Neural cell (in vitro differentiated cells): Measurements from ENCODE around the gene AQP9. TPM values are rescaled to one million over a fixed set of nuclear protein-coding genes. Genes with fewer than 3 reads are reported as not detected.

Experiments
- H2AFZ ChIP-seq: fragments of 200-600, 300-800 bp; sonication (generic), shearing (Covaris generic); 2 replicates; pipeline ENCODE4 v1.6.0; 2014; ENCODE audit warnings: low read depth, mild to moderate bottlenecking, antibody characterized with exemption, low read length, moderate library complexity
- H3F3A ChIP-seq: fragments of 200-600 bp; shearing (Covaris generic); 2 replicates; pipeline ENCODE4 v1.6.1; 2016; ENCODE audit warnings: mild to moderate bottlenecking, moderate library complexity, mixed read lengths, antibody characterized with exemption, low read length; ENCODE audit not compliant: insufficient read depth, poor library complexity, severe bottlenecking
- H3K27ac ChIP-seq: fragments of 200-600, 300-800 bp; sonication (generic), shearing (Covaris generic); 2 replicates; pipeline ENCODE4 v1.5.1; 2014; ENCODE audit warnings: mild to moderate bottlenecking, low read length, moderate library complexity
- H3K27me3 ChIP-seq: fragments of 300-800, 200-600 bp; sonication (generic), shearing (Covaris generic); 2 replicates; pipeline ENCODE4 v1.6.0; 2014; ENCODE audit warnings: mild to moderate bottlenecking, low read depth, low read length, moderate library complexity; ENCODE audit not compliant: insufficient read depth
- H3K36me3 ChIP-seq: fragments of 300-800, 200-600 bp; sonication (generic), shearing (Covaris generic); 2 replicates; pipeline ENCODE4 v1.5.1; 2014; ENCODE audit warnings: mild to moderate bottlenecking, antibody characterized with exemption, low read length, moderate library complexity; ENCODE audit not compliant: insufficient read depth
- H3K4me2 ChIP-seq: fragments of 300-800, 200-600 bp; sonication (generic), shearing (Covaris generic); 2 replicates; pipeline ENCODE4 v1.6.0; 2014; ENCODE audit warnings: mild to moderate bottlenecking, low read length
- H3K4me3 ChIP-seq: fragments of 300-800, 200-600 bp; sonication (generic), shearing (Covaris generic); 2 replicates; pipeline ENCODE4 v1.5.1; 2014; ENCODE audit warnings: mild to moderate bottlenecking, low read length, moderate library complexity
- H3K79me2 ChIP-seq: fragments of 200-600 bp; shearing (Covaris generic); replicated peaks from 2 replicates; pipeline ENCODE4 v1.6.0; 2014; ENCODE audit warnings: mild to moderate bottlenecking, low read length, moderate library complexity; ENCODE audit not compliant: insufficient read depth
- H3K9ac ChIP-seq: fragments of 300-800, 200-600 bp; sonication (generic), shearing (Covaris generic); 2 replicates; pipeline ENCODE4 v1.6.1; 2016; ENCODE audit warnings: mild to moderate bottlenecking, low read length, mixed read lengths
- H3K9me2 ChIP-seq: fragments of 200-600 bp; shearing (Covaris generic); 2 replicates; pipeline ENCODE4 v1.6.1; 2016; ENCODE audit warnings: mild to moderate bottlenecking, low read length, mixed read lengths; ENCODE audit not compliant: insufficient read depth
- H3K9me3 ChIP-seq: fragments of 200-600, 300-800 bp; sonication (generic), shearing (Covaris generic); 2 replicates; pipeline ENCODE4 v1.6.1; 2016; ENCODE audit warnings: mild to moderate bottlenecking, mixed run types, low read length, moderate library complexity, mixed read lengths
- H4K20me1 ChIP-seq: fragments of 200-600 bp; shearing (Covaris generic); 2 replicates; pipeline ENCODE4 v1.6.1; 2016; ENCODE audit warnings: mild to moderate bottlenecking, mixed run types; ENCODE audit not compliant: insufficient read depth
- EP300 ChIP-seq: fragments of 450-650 bp; conservative IDR thresholded peaks from 2 replicates; pipeline ENCODE4 v1.6.1; 2014; ENCODE audit warnings: antibody characterized with exemption, mild to moderate bottlenecking, moderate library complexity; ENCODE audit not compliant: poor library complexity, severe bottlenecking
- EZH2 ChIP-seq: fragments of 200-600, 300-800 bp; shearing (Covaris generic), sonication (generic); IDR thresholded peaks from 2 replicates; pipeline ENCODE4 v1.6.1; 2014; ENCODE audit warnings: antibody characterized with exemption, low read length, borderline replicate concordance, mild to moderate bottlenecking; ENCODE audit not compliant: insufficient read depth, poor library complexity, severe bottlenecking
- MXI1 ChIP-seq: fragments of 450-650 bp; conservative IDR thresholded peaks from 2 replicates; pipeline ENCODE4 v1.6.1; 2014; ENCODE audit warnings: antibody characterized with exemption, mild to moderate bottlenecking; ENCODE audit not compliant: poor library complexity, severe bottlenecking
- POLR2AphosphoS5 ChIP-seq: IDR thresholded peaks from 2 replicates; pipeline ENCODE4 v1.6.1; 2012
- RAD21 ChIP-seq: fragments of 450-650 bp; conservative IDR thresholded peaks from 2 replicates; pipeline ENCODE4 v1.6.1; 2014; ENCODE audit warnings: antibody characterized with exemption, mild to moderate bottlenecking, moderate library complexity
- SMC3 ChIP-seq: fragments of 450-650 bp; conservative IDR thresholded peaks from 2 replicates; pipeline ENCODE4 v1.6.1; 2014; ENCODE audit warnings: antibody characterized with exemption, mild to moderate bottlenecking, moderate library complexity; ENCODE audit not compliant: poor library complexity
- TAF1 ChIP-seq: IDR thresholded peaks from 2 replicates; pipeline ENCODE4 v1.6.1; 2012; ENCODE audit warnings: low read depth
- polyA plus RNA-seq: library from polyadenylated mRNA; depleted of rRNA; stranded (reverse); fragments of >200 nt; gene quantifications from 2 replicates; pipeline ENCODE4 v1.2.3, GENCODE V29; 2014
- TF ChIP-seq, protein P1 (sequence below): IDR thresholded peaks from 2 replicates; pipeline ENCODE4 v1.6.1; 2012; ENCODE audit warnings: borderline replicate concordance
- TF ChIP-seq, protein P2 (sequence below): fragments of 450-650 bp; IDR thresholded peaks from 2 replicates; pipeline ENCODE4 v1.5.1; 2014; ENCODE audit warnings: antibody characterized with exemption, mild to moderate bottlenecking, moderate library complexity; ENCODE audit not compliant: poor library complexity, severe bottlenecking

The AQP9 gene
- polyA plus RNA-seq, 1 donor from 2014 or later: not detected

GRCh38 chr15:58174709-58175108 is 36.5 kb downstream of the AQP9 start:
- no peak for TF ChIP-seq TAF1
- TF ChIP-seq, protein P1, sequence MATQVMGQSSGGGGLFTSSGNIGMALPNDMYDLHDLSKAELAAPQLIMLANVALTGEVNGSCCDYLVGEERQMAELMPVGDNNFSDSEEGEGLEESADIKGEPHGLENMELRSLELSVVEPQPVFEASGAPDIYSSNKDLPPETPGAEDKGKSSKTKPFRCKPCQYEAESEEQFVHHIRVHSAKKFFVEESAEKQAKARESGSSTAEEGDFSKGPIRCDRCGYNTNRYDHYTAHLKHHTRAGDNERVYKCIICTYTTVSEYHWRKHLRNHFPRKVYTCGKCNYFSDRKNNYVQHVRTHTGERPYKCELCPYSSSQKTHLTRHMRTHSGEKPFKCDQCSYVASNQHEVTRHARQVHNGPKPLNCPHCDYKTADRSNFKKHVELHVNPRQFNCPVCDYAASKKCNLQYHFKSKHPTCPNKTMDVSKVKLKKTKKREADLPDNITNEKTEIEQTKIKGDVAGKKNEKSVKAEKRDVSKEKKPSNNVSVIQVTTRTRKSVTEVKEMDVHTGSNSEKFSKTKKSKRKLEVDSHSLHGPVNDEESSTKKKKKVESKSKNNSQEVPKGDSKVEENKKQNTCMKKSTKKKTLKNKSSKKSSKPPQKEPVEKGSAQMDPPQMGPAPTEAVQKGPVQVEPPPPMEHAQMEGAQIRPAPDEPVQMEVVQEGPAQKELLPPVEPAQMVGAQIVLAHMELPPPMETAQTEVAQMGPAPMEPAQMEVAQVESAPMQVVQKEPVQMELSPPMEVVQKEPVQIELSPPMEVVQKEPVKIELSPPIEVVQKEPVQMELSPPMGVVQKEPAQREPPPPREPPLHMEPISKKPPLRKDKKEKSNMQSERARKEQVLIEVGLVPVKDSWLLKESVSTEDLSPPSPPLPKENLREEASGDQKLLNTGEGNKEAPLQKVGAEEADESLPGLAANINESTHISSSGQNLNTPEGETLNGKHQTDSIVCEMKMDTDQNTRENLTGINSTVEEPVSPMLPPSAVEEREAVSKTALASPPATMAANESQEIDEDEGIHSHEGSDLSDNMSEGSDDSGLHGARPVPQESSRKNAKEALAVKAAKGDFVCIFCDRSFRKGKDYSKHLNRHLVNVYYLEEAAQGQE: no peak
- TF ChIP-seq, protein P2, sequence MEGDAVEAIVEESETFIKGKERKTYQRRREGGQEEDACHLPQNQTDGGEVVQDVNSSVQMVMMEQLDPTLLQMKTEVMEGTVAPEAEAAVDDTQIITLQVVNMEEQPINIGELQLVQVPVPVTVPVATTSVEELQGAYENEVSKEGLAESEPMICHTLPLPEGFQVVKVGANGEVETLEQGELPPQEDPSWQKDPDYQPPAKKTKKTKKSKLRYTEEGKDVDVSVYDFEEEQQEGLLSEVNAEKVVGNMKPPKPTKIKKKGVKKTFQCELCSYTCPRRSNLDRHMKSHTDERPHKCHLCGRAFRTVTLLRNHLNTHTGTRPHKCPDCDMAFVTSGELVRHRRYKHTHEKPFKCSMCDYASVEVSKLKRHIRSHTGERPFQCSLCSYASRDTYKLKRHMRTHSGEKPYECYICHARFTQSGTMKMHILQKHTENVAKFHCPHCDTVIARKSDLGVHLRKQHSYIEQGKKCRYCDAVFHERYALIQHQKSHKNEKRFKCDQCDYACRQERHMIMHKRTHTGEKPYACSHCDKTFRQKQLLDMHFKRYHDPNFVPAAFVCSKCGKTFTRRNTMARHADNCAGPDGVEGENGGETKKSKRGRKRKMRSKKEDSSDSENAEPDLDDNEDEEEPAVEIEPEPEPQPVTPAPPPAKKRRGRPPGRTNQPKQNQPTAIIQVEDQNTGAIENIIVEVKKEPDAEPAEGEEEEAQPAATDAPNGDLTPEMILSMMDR: no peak
- TF ChIP-seq SMC3: no peak
- no peak for TF ChIP-seq POLR2AphosphoS5
- no peak for TF ChIP-seq RAD21
- Histone ChIP-seq H3K36me3 (no peaks in the 10 kb centered on the region), H3K27ac (no peak overlapping the region), H2AFZ (no peak overlapping the region), H4K20me1 (no peaks in the 10 kb centered on the region), H3K9me2 (no peaks in the 10 kb centered on the region), H3F3A (no peaks in the 10 kb centered on the region), H3K79me2 (no peaks in the 10 kb centered on the region), H3K9ac (no peak overlapping the region), H3K4me3 (no peak overlapping the region), H3K9me3 (no peaks in the 10 kb centered on the region), H3K27me3 (no peaks in the 10 kb centered on the region), H3K4me2 (no peak overlapping the region)

- Histone ChIP-seq H3K9me3 (no peaks in the 10 kb centered on the region), H3K36me3 (no peaks in the 10 kb centered on the region), H3K79me2 (no peaks in the 10 kb centered on the region), H3K4me3 (no peak overlapping the region), H3K9me2 (no peaks in the 10 kb centered on the region), H3K9ac (no peak overlapping the region), H3F3A (no peaks in the 10 kb centered on the region), H3K27ac (no peak overlapping the region), H3K4me2 (no peak overlapping the region), H2AFZ (no peak overlapping the region), H3K27me3 (no peaks in the 10 kb centered on the region), H4K20me1 (no peaks in the 10 kb centered on the region)
- TF ChIP-seq EZH2 (no peak), MXI1 (no peak), EP300 (no peak), TAF1 (no peak), RAD21 (no peak), SMC3 (no peak), POLR2AphosphoS5 (no peak)
- TF ChIP-seq, protein P1: no peak
- TF ChIP-seq, protein P2: no peak
Measured at GRCh38 chr15:58175955-58176354, 37.8 kb downstream of the AQP9 start.
